Peyer's patch (tissue), 4 donors: ENCODE measurements around the gene VRK3.

Source experiments
- CTCF ChIP-seq, 6 experiments: fragments of 450-650 bp in 4 of 6; fragments of 200-600 bp in 2 of 6; sonication (generic) in 1 of 6; IDR thresholded peaks; one replicate each; pipeline ENCODE4 v1.5.1; 2017 to 2019; ENCODE audit warnings: antibody characterized with exemption in 6 of 6, mild to moderate bottlenecking in 3 of 6, moderate library complexity in 1 of 6
- POLR2A ChIP-seq, 2 donors: fragments of 450-650 bp; IDR thresholded peaks; one replicate each; pipeline ENCODE4 v1.5.1; 2017; ENCODE audit warnings: antibody characterized with exemption in 2 of 2, mild to moderate bottlenecking in 2 of 2, moderate library complexity in 2 of 2

DNA sequence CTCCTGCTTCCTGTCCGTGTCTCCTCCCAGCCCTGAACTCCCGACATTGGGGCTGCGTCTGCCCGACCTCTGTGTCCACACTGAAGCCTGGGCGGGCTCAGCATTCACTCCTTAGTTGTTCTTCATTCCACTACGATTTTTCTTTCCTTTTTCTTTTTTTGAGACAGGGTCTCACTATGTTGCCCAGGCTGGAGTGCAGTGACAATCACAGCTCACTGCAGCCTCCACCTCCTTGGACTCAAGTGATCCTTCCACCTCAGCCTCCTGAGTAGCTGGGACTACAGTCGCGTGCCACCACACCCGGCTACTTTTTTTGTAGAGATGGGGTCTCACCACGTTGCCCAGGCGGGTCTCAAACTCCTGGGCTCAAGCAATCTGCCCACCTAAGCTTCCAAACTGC, 40.7 kb downstream of the VRK3 start:
- TF ChIP-seq CTCF (IDR thresholded peaks at IDR 0.05), result no peak
- TF ChIP-seq POLR2A (IDR thresholded peaks at IDR 0.05), result no peak
